Lower lobe of right lung (tissue), 2 donors: ENCODE results near the gene UBE2J2. TPM values are rescaled to one million over a fixed set of nuclear protein-coding genes. Genes with fewer than 3 reads are reported as not detected.

Source experiments
- ATAC-seq, 2 donors: fragments of 200-7000 bp; cut with Tn5 transposase; one replicate each; pipeline ENCODE4 v1.9.1; 2020 to 2022; ENCODE audit warnings: mild to moderate bottlenecking in 2 of 2, moderate library complexity in 2 of 2
- DNase-seq: peaks from one replicate; pipeline ENCODE4 v3.0.0-alpha.2; 2020
- H3K27ac ChIP-seq: fragments of 200-600 bp; one replicate; pipeline ENCODE4 v1.8.0; 2022
- H3K27me3 ChIP-seq: fragments of 200-600 bp; one replicate; pipeline ENCODE4 v1.8.0; 2022; ENCODE audit warnings: low read depth
- H3K36me3 ChIP-seq: fragments of 200-600 bp; one replicate; pipeline ENCODE4 v1.8.0; 2022; ENCODE audit warnings: mild to moderate bottlenecking
- H3K4me1 ChIP-seq: fragments of 200-600 bp; one replicate; pipeline ENCODE4 v1.8.0; 2022
- H3K4me3 ChIP-seq: fragments of 200-600 bp; one replicate; pipeline ENCODE4 v1.8.0; 2022; ENCODE audit warnings: mild to moderate bottlenecking
- H3K9me3 ChIP-seq: fragments of 200-600 bp; one replicate; pipeline ENCODE4 v1.8.0; 2022
- CTCF ChIP-seq: fragments of 200-600 bp; IDR thresholded peaks from one replicate; pipeline ENCODE4 v1.8.0; 2022; ENCODE audit warnings: antibody characterized with exemption, mild to moderate bottlenecking
- intact Hi-C: fragments of 100-400 bp; cut with DNase I; formaldehyde crosslinking; loops from one replicate; pipeline ENCODE4 v1.11.0; 2022
- total RNA-seq: library from RNA; stranded (reverse); fragmentation: NEBNext Ultra II Directional; extraction: Animal tissue kit (Norgen Biotek cat#: 25700); gene quantifications from one replicate; pipeline ENCODE4 v1.2.1, GENCODE V29; 2021
- donor health status: DM: no; HTN: yes; CAD: no; lungs with severe emphysema.

Gene UBE2J2
- total RNA-seq, 1 donor from 2014 or later: 49.9 TPM

GRCh38 chr1:1215080-1215676 is 58.5 kb downstream of the UBE2J2 start:
- Histone ChIP-seq H3K9me3 (no peaks in the 10 kb centered on the region), H3K4me3 (no peak overlapping the region), H3K36me3 (peaks cover 41% of the 10 kb centered on the region), H3K27me3 (no peaks in the 10 kb centered on the region), H3K4me1 (peaks cover 22% of the 10 kb centered on the region), H3K27ac (no peak overlapping the region)
- intact Hi-C loops: no loop called here
- no peak for TF ChIP-seq CTCF
- ATAC-seq: no peak
- no peak for DNase-seq

- no peak for TF ChIP-seq CTCF
- ATAC-seq (peak; percentile 13 to 15), DNase-seq (no peak)
- H3K4me3 ChIP-seq: peak within 1 kb of the TSS; percentile 54
- intact Hi-C loops: no loop called here
- H3K36me3 ChIP-seq: peaks cover 30% of the 10 kb centered on the region
- H3K9me3 ChIP-seq: no peaks in the 10 kb centered on the region
- peak within 1 kb of the TSS; percentile 71 for H3K27ac ChIP-seq
- H3K27me3 ChIP-seq: peaks cover 2% of the 10 kb centered on the region
- H3K4me1 ChIP-seq: peaks cover 22% of the 10 kb centered on the region
Observed at GRCh38 chr1:1213345-1214265, 60.0 kb downstream of the UBE2J2 start, which contains the start of gene TNFRSF4. Gene TNFRSF4, minus strand, starts transcription at chr1:1214153. Its CDS starts 26 bp downstream, at chr1:1214127.

GRCh38 chr1:1212780-1213344 is 60.8 kb downstream of the UBE2J2 start:
- ATAC-seq (peak; percentile 31 to 61), DNase-seq (peak; percentile 77)
- Histone ChIP-seq H3K27ac (peak overlapping the region; percentile 71), H3K4me1 (peaks cover 22% of the 10 kb centered on the region), H3K9me3 (no peaks in the 10 kb centered on the region), H3K36me3 (peaks cover 22% of the 10 kb centered on the region), H3K4me3 (peak overlapping the region; percentile 54), H3K27me3 (peaks cover 9% of the 10 kb centered on the region)
- no peak for TF ChIP-seq CTCF
- intact Hi-C loops: no loop called here

GRCh38 chr1:1211541-1212441 is 61.9 kb downstream of the UBE2J2 start:
- ATAC-seq: no peak
- DNase-seq: peak; percentile 38
- no peak for TF ChIP-seq CTCF
- Histone ChIP-seq H3K27me3 (peaks cover 20% of the 10 kb centered on the region), H3K4me1 (peaks cover 22% of the 10 kb centered on the region), H3K36me3 (peaks cover 11% of the 10 kb centered on the region), H3K9me3 (no peaks in the 10 kb centered on the region), H3K27ac (peak overlapping the region; percentile 71), H3K4me3 (peak overlapping the region; percentile 54)
- intact Hi-C loops: no loop called here
